HG03066 (cell line): Measurements from ENCODE around the gene LAT.
"Not testable (repeated sequence)": the region's sequence is repeated elsewhere in the genome, so short reads cannot be mapped to it uniquely, and the experiment has no call there.

Source experiments
- ATAC-seq: cut with Tn5 transposase; IDR thresholded peaks from one replicate; pipeline ENCODE4 v1.9.1; 2021; ENCODE audit warnings: low read depth; ENCODE audit not compliant: unreplicated experiment

The LAT gene

GRCh38 chr16:28977703-28978662 lies 6.9 kb upstream of the LAT start:
- ATAC-seq: no peak

GRCh38 chr16:28980330-28980729 lies 4.5 kb upstream of the LAT start:
- not testable (repeated sequence) for ATAC-seq

GRCh38 chr16:28980929-28981328 lies 3.9 kb upstream of the LAT start:
- ATAC-seq: no peak

- no peak for ATAC-seq
These were observed 3.3 kb upstream of the LAT start for GRCh38 chr16:28981517-28981916.

- ATAC-seq: no peak
These were observed 2.4 kb upstream of the LAT start for GRCh38 chr16:28982418-28982817.

- ATAC-seq: no peak
These were observed 1.9 kb upstream of the LAT start for GRCh38 chr16:28982949-28983348.

GRCh38 chr16:28983644-28984043 lies 1.2 kb upstream of the LAT start:
- no peak for ATAC-seq

GRCh38 chr16:28984091-28984490 lies 761 bp upstream of the LAT start:
- ATAC-seq: no peak

GRCh38 chr16:28985211-28986041 lies 574 bp downstream of the LAT start:
- no peak for ATAC-seq

- no peak for ATAC-seq
These were observed 1.2 kb downstream of the LAT start for GRCh38 chr16:28986046-28986445.

- ATAC-seq: no peak
These were observed 1.6 kb downstream of the LAT start for GRCh38 chr16:28986492-28986891.

- no peak for ATAC-seq
These were observed 2.5 kb downstream of the LAT start for GRCh38 chr16:28987170-28987853.

GRCh38 chr16:28989363-28989762 lies 4.5 kb downstream of the LAT start:
- ATAC-seq: no peak

GRCh38 chr16:28990375-28991040 lies 5.7 kb downstream of the LAT start:
- ATAC-seq: no peak

GRCh38 chr16:28991687-28992086 lies 6.8 kb downstream of the LAT start:
- ATAC-seq: no peak

- ATAC-seq: no peak
These were observed 7.6 kb downstream of the LAT start for GRCh38 chr16:28992496-28992895.

GRCh38 chr16:28998837-28999236 lies 14.0 kb downstream of the LAT start:
- ATAC-seq: no peak

GRCh38 chr16:28999577-28999976 lies 14.7 kb downstream of the LAT start:
- ATAC-seq: no peak

- ATAC-seq: no peak
These were observed 15.2 kb downstream of the LAT start for GRCh38 chr16:29000019-29000418.

GRCh38 chr16:29004496-29005139 lies 19.8 kb downstream of the LAT start:
- not testable (repeated sequence) for ATAC-seq
